HG03045 (cell line): ENCODE results near the gene KLHL22.
"Not testable (repeated sequence)": the region's sequence is repeated elsewhere in the genome, so short reads cannot be mapped to it uniquely, and the experiment has no call there.

Experiments used
- ATAC-seq: cut with Tn5 transposase; IDR thresholded peaks from one replicate; pipeline ENCODE4 v1.9.1; 2021; ENCODE audit warnings: mild to moderate bottlenecking, moderate library complexity; ENCODE audit not compliant: unreplicated experiment

The KLHL22 gene, protein sequence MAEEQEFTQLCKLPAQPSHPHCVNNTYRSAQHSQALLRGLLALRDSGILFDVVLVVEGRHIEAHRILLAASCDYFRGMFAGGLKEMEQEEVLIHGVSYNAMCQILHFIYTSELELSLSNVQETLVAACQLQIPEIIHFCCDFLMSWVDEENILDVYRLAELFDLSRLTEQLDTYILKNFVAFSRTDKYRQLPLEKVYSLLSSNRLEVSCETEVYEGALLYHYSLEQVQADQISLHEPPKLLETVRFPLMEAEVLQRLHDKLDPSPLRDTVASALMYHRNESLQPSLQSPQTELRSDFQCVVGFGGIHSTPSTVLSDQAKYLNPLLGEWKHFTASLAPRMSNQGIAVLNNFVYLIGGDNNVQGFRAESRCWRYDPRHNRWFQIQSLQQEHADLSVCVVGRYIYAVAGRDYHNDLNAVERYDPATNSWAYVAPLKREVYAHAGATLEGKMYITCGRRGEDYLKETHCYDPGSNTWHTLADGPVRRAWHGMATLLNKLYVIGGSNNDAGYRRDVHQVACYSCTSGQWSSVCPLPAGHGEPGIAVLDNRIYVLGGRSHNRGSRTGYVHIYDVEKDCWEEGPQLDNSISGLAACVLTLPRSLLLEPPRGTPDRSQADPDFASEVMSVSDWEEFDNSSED

DNA sequence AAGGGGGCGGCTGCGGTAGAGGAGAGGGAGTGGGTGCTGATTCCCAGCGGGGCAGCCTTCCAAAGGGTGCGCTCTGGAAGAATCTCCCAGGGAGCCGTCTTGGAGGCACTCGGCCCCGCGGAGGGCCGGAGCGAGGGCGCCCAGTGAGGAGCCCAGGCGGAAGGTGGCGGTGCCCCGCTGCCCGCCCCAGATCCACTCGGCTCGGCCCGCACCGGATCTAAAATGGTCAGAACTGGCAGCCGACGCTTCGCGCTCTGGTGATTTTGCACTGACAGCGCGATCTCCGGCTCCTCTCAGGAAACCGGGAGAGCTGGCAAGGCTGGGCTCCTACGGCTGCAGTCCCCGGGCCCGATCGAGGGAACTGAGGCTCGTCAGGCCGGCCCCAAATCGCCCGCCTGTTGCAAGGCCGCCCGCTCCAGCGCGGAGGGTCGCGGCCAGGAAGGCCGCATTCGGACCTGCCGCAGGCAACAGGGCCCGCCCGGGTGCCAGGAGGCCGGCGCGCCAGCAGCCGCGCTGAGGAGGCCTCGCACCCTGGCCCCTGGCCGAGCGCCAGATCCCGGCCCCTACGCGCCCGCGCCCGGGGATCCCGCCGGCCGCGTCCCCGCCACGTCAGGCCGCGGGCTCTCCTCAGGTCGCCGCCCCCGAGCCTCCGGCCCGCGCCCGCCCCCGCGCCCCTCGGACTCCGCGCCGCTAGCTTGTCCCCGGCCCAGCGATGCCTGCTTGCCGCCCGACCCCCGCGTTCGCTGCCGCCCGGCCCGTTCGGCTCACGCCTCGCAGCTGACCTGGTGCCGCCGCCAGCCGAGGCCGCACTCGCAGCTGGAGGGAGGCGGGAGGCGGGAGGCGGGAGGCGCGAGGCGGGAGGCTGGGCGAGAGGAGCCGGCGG lies at the start of gene KLHL22:
KLHL22 (minus strand) TSS at position 818 of the 883 bp plus-strand sequence. CDS start 6,584 bp downstream, outside the sequence.
- ATAC-seq, result peak; percentile 35

DNA sequence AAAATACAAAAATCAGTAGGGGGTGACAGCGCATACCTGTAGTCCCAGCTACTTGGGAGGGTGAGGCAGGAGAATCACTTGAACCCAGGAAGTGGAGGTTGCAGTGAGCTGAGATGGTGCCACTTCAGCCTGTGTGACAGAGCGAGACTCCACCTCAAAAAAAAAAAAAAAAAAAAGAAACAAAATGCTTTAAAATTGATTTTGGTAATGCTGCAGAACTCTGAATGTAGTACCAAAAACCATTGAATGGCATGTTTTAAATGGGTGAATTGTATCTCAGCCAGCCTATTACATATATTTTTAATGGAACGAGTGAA lies 49.7 kb upstream of the KLHL22 start:
- not testable (repeated sequence) for ATAC-seq

DNA sequence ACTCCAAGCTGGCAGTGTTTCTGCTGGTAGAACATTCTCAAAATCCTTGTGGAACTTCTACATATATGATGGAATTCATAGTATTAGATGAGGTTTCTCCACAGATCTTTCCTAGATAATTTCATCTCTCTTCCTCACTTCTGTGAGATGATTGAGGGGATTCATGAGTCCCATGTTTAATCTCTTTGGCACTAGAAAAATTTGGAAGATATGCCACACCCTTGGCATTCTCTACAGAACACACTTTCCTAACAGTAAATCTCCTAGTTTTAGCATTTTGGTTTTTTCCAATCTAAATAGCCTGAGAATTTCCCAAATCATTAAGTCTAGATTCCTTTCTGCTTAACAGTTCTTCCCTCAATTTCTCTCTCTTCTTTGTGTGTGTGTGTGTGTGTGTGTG lies 47.1 kb upstream of the KLHL22 start:
- no peak for ATAC-seq

DNA sequence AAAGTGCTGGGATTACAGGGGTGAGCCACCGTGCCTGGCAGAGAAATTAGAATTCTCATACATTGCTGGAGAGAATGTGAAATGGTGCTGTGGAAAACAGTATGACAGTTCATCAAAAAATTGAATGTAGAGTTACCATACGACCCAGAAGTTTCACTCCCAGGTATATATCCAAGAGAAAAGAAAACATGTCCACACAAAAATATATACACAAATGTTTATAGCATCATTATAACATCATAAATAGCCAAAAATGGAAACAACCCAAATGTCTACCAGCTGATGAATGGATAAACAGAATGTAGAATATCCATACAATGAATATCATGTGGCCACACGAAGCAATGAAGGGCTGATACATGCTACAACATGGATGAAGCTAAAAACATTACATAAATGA lies 46.5 kb upstream of the KLHL22 start:
- ATAC-seq, result no peak

DNA sequence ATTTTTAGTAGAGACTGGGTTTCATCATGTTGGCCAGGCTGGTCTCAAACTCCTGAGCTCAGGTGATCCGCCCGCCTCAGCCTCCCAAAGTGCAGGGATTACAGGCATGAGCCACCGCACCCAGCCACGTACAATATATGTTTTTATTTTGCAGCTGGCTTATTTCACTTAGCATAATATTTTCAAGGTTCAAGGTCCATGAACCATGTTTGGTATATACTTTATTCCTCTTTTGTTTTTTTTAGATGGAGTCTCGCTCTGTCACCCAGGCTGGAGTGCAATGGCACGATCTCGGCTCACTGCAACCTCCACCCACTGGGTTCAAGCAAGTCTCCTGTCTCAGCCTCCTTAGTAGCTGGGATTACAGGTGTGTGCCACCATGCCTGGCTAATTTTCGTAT lies 43.3 kb upstream of the KLHL22 start:
- ATAC-seq, result not testable (repeated sequence)

DNA sequence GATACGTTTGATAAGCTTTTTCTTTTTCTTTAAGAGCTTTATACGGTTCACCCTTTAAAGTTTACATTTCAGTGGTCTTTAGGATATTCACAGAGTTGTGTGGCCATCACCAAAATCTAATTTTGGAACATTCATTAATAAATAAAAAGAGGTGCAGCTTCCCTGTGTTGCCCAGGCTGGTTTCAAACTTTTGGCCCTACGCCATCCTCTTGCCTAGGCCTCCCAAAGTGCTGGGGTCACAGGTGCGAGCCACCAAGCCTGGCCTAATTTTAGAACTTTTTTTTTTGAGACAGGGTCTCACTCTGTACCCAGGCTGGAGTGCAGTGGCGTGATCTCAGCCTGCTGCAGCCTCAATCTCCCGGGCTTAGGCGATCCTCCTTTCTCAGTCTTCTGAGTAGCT lies 42.4 kb upstream of the KLHL22 start:
- no peak for ATAC-seq

DNA sequence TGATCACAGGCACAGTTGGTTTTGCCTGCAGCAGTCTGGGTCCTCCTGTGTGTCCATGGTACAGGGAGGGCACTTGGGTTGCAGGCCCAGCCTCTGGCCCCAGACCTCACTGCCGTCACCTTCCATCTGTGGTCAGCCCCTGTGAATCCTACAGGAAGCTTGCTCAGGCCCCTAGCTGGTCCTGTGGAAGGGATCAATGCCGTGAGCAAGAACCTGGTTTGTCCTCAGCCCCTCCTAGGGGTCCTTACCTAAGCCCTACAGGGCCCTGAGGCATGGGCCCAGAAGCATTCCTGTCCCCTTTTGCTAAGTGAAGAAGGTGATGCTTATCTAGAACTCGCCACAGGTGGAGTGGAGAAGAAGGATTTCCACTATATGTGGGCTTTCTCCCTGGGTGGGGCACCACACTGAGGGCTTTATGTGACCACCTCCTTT lies 41.7 kb upstream of the KLHL22 start:
- ATAC-seq, result no peak

DNA sequence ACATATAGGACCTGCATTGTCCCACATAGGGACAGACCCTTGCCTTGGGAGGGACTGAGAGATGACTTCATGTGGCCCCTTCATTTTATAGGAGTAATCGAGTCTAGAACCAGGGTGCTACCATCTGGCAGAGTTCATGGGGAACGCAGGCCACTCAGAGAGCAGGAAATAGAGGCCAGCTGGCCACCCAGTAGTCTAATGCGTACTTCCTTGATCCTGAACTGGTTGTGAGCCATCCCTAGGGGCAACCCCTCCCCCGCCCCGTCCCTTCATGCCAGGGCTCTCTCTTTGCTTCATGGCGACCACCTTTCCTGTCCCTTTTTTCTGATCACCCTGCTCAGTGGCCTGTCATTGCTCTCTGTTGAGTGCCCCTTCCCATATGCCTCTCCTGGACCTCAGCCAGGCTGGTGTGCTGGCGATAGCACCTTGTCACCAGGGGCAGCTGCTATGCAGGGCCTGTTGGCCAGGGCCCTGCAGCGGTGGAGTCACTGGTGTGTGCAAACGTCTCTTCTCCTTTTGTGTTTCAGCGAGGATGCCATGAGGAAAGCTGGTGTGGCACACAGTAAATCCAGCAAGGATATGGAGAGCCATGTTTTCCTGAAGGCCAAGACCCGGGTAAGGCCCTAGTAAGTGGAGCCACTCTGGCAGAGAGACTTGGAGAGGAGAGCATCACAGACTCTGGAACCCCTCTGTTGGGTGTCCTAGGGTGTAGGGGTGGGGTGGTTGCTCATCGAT lies 41.2 kb upstream of the KLHL22 start:
- no peak for ATAC-seq

DNA sequence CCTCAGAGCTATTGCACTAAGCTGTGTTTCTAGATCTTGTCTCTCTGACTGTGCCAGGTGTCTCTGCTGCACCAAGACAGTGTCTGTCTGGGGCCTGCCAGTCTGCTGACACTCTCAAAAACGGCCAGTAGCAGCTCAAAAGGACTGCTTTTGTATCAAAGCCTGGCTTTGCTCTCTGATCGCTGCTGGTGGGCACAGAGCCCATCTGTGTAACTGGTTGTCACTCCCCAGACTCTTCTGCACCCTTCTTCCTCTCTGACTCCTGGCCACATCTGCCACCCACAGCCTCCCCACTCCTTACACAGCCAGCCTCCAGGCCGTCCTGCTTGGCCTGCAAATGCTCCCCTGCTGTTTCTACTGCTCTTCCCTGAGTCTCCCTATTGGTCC lies 38.3 kb upstream of the KLHL22 start:
- ATAC-seq, result no peak

DNA sequence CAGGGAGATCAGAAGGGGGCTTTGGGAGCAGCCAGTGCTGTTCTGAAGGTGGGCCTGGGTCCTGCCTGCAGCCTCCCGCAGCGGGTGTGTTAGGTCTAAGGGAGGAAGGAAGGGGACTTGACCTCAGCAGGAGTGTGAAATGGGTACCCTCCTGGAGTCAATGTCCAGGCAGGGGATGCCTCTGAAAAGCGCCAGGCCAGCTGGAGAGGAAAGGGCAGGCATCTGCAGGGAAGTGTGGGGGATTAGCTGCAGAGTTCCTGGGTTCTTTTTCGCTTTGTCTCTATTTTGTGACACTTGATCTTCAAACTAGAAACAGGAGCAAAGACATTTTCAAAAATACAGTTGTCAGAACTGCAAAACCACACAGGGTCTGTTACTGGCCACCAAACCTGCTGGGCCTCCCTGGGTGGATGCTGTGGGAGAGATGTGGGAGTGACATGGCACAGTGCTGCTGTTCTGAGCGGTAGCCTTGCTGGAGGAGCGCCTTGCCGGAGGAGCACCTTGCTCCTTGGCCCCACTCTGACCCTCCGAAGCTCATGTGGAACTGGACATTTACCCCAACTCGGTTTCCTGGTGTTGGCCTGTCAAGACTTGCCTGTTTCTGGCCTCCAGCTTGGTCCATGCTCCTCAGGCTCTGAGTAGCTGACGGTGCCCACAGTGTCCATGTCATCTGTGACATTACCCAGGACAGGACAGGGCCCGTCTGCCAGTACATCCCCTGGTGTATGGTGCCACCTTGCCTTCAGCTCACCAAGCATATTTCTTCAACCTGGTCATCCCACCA lies 37.7 kb upstream of the KLHL22 start:
- ATAC-seq, result no peak

DNA sequence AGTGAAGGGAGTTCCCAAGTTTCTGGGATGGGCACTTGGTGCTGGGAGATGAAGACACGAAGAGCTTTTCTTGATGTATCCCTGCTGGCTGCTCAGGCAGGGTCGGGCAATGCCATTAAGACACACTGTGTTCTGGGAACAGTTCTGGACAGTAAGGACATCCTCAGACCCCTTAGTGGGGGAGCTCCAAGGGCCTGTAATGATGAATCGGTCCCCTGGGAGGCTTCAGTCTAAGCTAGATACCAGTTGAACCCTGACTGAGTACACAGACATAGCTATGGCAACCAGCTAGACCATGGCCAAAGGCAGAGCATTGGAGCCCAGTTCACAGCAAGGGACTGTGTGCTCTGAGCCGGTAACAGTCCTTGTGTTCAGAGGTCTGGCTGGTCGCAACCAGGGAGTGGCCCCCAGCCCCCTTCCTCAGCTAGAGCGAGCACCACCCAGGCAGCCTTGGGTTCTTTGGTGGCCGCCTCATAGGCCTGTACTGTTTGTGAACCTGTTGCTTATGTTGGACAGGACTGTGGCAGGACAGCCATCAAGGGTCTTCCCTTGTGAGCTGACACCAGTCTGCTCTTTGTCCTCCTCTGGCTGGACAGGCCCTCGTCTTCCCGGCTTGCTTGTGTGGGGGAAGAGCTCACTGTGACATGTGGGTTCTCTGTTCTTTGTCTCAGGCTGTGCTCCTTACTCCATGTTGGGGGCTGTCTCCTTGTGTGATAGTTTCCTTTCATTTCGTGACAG lies 36.8 kb upstream of the KLHL22 start:
- ATAC-seq, result no peak

DNA sequence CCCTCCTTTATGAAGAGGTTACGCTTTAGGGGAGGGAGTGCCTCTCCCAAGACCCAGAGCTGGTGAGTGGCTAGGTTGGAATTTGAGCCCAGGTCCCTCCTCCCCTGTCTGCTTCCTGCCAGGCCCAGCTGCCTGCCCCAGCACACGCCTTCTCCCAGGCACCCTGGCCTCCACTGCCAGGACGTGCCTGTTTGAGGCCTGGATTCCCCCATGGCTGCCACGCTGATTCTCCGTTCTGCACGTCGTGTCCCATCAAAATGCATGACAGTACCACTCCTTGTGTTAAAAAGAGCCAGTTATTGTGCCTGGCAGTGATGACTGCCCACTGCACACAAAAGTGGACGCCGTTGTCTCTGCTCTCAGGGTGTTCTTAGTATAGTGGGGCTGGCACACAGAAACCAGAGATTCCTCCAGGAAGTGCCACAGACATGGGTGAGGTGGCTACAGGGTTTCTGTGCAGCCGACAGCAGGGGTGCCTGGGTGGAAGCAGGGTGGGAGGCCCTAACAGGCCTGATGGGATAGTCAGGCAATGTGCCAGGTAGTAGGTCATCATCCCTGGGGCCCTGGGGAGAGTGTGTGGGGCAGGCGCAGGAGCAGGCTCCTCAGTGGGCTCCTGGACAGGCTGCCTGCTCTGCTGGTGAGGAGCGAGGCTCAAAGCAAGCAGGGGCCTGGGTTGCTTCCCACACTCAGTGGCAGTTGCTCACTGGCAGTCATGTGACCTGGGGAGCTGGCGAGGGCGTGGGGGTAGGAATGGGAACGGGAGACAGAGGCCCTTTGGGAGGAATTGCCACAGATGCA lies 36.0 kb upstream of the KLHL22 start:
- ATAC-seq, result no peak

DNA sequence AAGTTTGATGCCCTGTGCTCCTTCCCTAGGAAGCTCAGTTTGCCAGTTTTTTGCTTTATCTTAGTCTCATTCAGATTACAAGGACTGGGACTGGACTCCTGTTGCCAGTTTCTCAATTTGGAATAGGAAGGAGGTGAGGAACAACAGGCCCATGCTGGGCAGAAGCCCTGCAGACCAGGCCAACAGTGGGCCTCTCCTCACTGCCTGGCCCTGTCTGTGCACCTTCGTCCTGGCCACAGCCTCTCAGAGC lies 35.5 kb upstream of the KLHL22 start:
- no peak for ATAC-seq

DNA sequence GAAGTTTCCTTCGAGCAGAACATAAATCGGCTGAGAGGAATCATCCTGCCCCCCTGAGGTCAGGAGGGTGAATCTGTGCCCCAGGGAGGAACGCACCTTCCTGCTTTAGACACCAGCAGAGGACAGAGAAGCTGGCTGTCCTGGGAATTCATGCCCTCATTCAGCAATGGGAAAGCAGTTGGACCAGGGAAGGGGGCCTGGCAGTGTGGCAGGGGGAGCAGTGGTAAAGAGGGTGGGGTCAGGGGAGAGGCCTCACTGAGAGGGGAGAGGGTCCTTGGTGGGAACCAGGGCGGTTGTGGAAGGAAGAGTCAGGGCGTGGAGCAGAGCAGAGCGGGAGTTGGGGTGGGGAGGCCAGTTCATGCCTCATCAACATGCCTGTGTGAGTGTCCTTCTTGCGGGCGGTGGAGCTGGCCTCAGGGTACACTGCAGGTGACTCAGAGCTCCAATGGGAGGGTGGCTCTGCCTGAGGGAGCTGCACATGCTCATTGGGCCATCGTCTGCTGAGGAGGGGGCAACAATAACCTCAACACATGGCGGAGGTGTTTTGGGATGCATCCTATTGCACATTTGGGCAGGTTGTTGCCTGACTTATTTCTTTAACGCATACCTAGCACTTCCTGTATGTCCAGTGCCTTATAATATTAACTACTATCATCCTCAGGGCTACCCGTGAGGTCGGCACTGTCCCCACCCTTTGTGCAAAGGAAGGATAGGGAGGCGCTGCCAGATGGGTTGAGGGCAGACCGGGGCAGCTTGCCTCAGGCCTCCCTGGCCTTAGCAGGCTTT lies 35.0 kb upstream of the KLHL22 start:
- ATAC-seq, result no peak

DNA sequence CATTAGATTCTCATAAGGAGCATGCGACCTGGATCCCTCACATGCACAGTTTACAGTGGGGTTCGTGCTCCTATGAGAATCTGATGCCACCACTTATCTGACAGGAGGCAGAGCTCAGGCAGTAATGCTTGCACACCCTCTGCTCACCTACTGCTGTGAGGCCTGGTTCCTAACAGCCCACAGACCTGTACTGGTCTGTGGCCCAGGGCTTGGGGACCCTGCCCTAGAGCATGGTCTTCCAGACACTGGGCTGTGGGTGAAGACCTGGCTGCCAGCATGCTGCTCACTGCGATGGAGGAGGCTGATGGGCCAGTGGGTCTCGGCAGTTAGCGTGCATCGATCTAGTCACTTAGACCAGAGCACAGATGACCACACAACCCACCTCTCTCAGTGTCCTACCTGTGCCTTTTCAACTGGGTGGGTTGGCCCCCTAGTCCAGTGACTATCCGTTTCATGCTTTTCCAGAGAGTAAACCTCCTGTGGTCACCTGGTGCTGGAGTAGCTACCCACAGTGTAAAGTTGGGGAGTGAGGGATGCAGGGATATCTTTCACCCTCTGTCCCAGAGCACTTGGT lies 32.9 kb upstream of the KLHL22 start:
- no peak for ATAC-seq

DNA sequence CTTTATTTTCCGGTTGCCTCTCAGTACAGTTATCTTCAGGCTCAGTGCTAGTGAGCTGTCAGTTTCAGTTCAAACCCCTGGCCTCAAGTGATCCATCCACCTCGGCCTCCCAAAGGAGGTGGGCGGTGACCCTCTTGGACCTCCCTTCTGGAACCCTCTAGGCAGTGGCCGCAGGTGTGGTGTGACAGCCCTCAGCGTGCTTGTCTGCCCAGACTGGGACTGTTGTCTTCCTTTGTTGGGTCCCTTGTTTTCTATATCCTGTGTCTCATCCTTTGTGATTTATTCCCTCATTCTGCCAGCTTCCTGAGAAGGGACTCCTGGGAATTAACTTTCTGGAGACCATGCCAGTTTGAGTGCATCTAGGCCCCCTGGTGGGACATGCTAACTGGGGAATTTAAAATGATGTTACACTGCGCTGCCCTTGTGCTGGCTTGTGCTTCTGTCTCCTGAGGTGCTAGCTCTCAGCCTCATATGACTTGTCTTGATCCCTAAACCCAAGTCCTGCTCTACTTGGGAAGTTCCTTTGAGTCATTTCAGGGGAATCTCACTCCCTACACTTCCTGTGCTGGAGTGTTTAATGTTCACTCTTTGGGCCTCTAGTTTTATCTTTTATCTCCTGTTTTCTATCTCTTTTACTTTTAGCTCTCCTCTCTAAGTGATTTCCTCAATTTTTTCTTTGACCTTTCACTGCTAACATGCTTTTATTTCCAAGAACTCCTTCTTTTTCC lies 31.2 kb upstream of the KLHL22 start:
- no peak for ATAC-seq

DNA sequence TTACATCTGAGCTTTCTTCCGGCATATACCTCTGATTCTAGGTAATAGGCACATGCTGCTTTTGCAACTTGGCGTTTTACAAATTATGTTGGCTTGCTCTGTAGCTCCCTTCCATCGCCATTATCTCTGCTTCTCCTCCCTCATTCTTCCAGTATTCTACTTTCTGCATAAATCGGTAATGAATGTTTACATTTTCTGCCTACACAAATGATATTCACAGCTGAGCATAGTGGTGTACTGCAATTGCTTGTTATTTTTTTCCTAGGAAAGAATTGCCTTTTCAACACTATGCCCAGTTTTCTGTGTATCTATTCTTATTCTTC lies 30.7 kb upstream of the KLHL22 start:
- ATAC-seq, result no peak
